Measurements from ENCODE around the gene DDX5. TPM values are rescaled to one million over a fixed set of nuclear protein-coding genes. Genes with fewer than 3 reads are reported as not detected.

The DDX5 gene
- total RNA-seq (2022) (832 and 905 TPM in 2 replicates), Bru-seq, nascent RNA (percentile 100 among the genes with signal in this experiment), BruChase-seq, experiment 1, labeled RNA remaining after a 6-hour chase (percentile 100 among the genes with signal in this experiment), BruChase-seq, experiment 2, labeled RNA remaining after a 2-hour chase (percentile 100 among the genes with signal in this experiment)
- long read RNA-seq, transcript DDX5-201 (13 exons, 2,554 nt) = major isoform, 1,721 of 2,969 reads
- long read RNA-seq, transcript DDX5-215 (12 exons, 3,558 nt) = minor isoform, 445 of 2,969 reads
- long read RNA-seq, partial matches to known transcripts = 404 of 2,969 reads
- long read RNA-seq, other reads (novel, unspliced or antisense) = 398 of 2,969 reads

- no peaks in the 10 kb centered on the region for H3K9me3 Mint-ChIP-seq (ENCODE audit: unreplicated experiment)
- H3K27ac Mint-ChIP-seq (ENCODE audit: low read depth, unreplicated experiment) = peak within 1 kb of the TSS; percentile 100
- POLR2A ChIA-PET = interaction anchor here (0.6 to 6.5 kb wide), 60 partner anchors 9 to 765 kb away, joined by 3 to 225 read pairs (median 5); partner anchors contain the start of genes CCDC47, POLG2, SMARCD2 and SMURF2
- no peaks in the 10 kb centered on the region for H3K27me3 Mint-ChIP-seq (ENCODE audit: insufficient read depth, unreplicated experiment)
- TF ChIP-seq CTCF (IDR thresholded peaks at IDR 0.05; ENCODE audit: unreplicated experiment) = no peak
- peaks cover 76% of the 10 kb centered on the region for H3K36me3 Mint-ChIP-seq (ENCODE audit: insufficient read depth, unreplicated experiment)
- peak; percentile 99 for DNase-seq (ENCODE audit: unreplicated experiment)
- intact Hi-C loops (cut with micrococcal nuclease) = loop anchor here (2.0 kb wide), 1 partner anchor 143 kb away; no protein-coding TSS in a partner anchor
- CTCF ChIA-PET = interaction anchor here (0.6 to 1.7 kb wide), 5 partner anchors 15 to 599 kb away, joined by 3 to 8 read pairs (median 3); no protein-coding TSS in a partner anchor
- peak within 1 kb of the TSS; percentile 99 for H3K4me3 Mint-ChIP-seq (ENCODE audit: unreplicated experiment)
- BruUV-seq (replicated peaks) = no TSS peak
- peaks cover 40% of the 10 kb centered on the region for H3K4me1 Mint-ChIP-seq (ENCODE audit: insufficient read depth, unreplicated experiment)
Observed at GRCh38 chr17:64506201-64506575, at the start of gene DDX5. DDX5 (minus strand) TSS chr17:64506289; CDS start chr17:64506119, 170 bp downstream.

- H3K4me1 Mint-ChIP-seq (ENCODE audit: insufficient read depth, unreplicated experiment) = no peaks in the 10 kb centered on the region
- ChIA-PET POLR2A (interaction anchor here (0.9 to 1.1 kb wide), 2 partner anchors 10 to 49 kb away, joined by 3 to 4 read pairs; partner anchors contain the start of genes CEP95 and DDX5), CTCF (interaction anchor here (0.5 kb wide), 1 partner anchor 408 kb away, joined by 3 read pairs; no protein-coding TSS in a partner anchor)
- H3K36me3 Mint-ChIP-seq (ENCODE audit: insufficient read depth, unreplicated experiment) = peaks cover 78% of the 10 kb centered on the region
- H3K27ac Mint-ChIP-seq (ENCODE audit: low read depth, unreplicated experiment) = peak overlapping the region; percentile 39
- H3K9me3 Mint-ChIP-seq (ENCODE audit: unreplicated experiment) = no peaks in the 10 kb centered on the region
- no peak for DNase-seq (ENCODE audit: unreplicated experiment)
- intact Hi-C loops (cut with micrococcal nuclease) = no loop called here
- H3K27me3 Mint-ChIP-seq (ENCODE audit: insufficient read depth, unreplicated experiment) = no peaks in the 10 kb centered on the region
- H3K4me3 Mint-ChIP-seq (ENCODE audit: unreplicated experiment) = no peak overlapping the region
- BruUV-seq (replicated peaks) = no TSS peak
- TF ChIP-seq CTCF (IDR thresholded peaks at IDR 0.05; ENCODE audit: unreplicated experiment) = no peak
Observed at GRCh38 chr17:64555281-64555680, 49.2 kb upstream of the DDX5 start.

- CTCF ChIA-PET = interaction anchor here (0.6 to 1.0 kb wide), 4 partner anchors 19 to 69 kb away, joined by 3 to 5 read pairs (median 3); no protein-coding TSS in a partner anchor
- H3K27ac Mint-ChIP-seq (ENCODE audit: low read depth, unreplicated experiment) = peak overlapping the region; percentile 39
Observed at GRCh38 chr17:64554028-64554637, 48.0 kb upstream of the DDX5 start.

More at GRCh38 chr17:64554028-64554637, 48.0 kb upstream of the DDX5 start:
- no peaks in the 10 kb centered on the region for H3K27me3 Mint-ChIP-seq (ENCODE audit: insufficient read depth, unreplicated experiment)
- BruUV-seq (replicated peaks) = no TSS peak
- peaks cover 80% of the 10 kb centered on the region for H3K36me3 Mint-ChIP-seq (ENCODE audit: insufficient read depth, unreplicated experiment)
- H3K4me3 Mint-ChIP-seq (ENCODE audit: unreplicated experiment) = no peak overlapping the region
- no peaks in the 10 kb centered on the region for H3K9me3 Mint-ChIP-seq (ENCODE audit: unreplicated experiment)
- H3K4me1 Mint-ChIP-seq (ENCODE audit: insufficient read depth, unreplicated experiment) = no peaks in the 10 kb centered on the region
- intact Hi-C loops (cut with micrococcal nuclease) = no loop called here
- POLR2A ChIA-PET = interaction anchor here (0.6 to 1.3 kb wide), 2 partner anchors 12 to 29 kb away, joined by 4 read pairs; no protein-coding TSS in a partner anchor
- no peak for TF ChIP-seq CTCF (IDR thresholded peaks at IDR 0.05; ENCODE audit: unreplicated experiment)
- DNase-seq (ENCODE audit: unreplicated experiment) = no peak

Data from MCF 10A (cell line).